Measurements from ENCODE around the gene POC1A. TPM values are rescaled to one million over a fixed set of nuclear protein-coding genes. Genes with fewer than 3 reads are reported as not detected.

POC1A gene
- total and polyA plus RNA-seq, 2 of the 4 experiments (the other 2 are of a cell fraction) = 10.6 to 11.5 TPM

DNA sequence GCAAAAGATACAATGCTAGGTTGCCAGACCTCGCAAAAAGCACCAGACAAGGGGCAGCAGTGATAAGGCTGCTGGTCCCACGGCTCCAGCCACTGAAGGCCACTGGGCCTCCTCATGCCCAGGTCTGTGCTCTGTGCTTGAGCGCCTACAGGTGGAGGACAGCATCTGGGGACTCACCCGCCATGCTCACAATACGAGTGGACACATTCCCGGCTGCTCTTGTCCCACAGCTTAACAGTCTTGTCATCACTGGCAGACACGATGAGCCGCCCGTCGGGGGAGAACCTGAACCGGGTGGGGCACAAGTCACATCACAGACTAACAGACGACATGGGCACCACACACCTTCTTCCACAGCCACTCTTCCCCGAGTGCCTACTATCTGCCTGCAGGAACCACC is 7.4 kb downstream of the POC1A start:
- no peak overlapping the region for H3K4me3 ChIP-seq (ENCODE audit: insufficient read depth, low read depth, low read length)
- in situ Hi-C loops (cut with MboI; ENCODE audit: low sequenced_read_pairs) = no loop called here
- no peak overlapping the region for H2BK5ac ChIP-seq (ENCODE audit: low read depth, low read length, poor library complexity, severe bottlenecking)
- H4K20me1 ChIP-seq (ENCODE audit: insufficient read depth, low read length) = no peaks in the 10 kb centered on the region
- no peak for ATAC-seq (ENCODE audit: low read depth)
- H3K56ac ChIP-seq (ENCODE audit: extremely low read depth, insufficient read depth, low read length) = no peak overlapping the region
- H3K4me2 ChIP-seq (ENCODE audit: low read depth, low read length) = no peak overlapping the region
- CTCF ChIA-PET = interaction anchor here (1.7 kb wide), 1 partner anchor 23 kb away, joined by 3 read pairs; no protein-coding TSS in a partner anchor
- no peak overlapping the region for H3K27ac ChIP-seq (ENCODE audit: insufficient read depth, low read length)
- no peak overlapping the region for H3K14ac ChIP-seq (replicated peaks; ENCODE audit: low read depth, low read length)
- no peak overlapping the region for H3K18ac ChIP-seq (ENCODE audit: low read depth, low read length)
- H3K27me3 ChIP-seq (ENCODE audit: control insufficient read depth, insufficient read depth, low read length) = no peaks in the 10 kb centered on the region
- TF ChIP-seq RFX5 (IDR thresholded peaks at IDR 0.05; ENCODE audit: low read depth, low read length) (no peak), POLR2A (IDR thresholded peaks at IDR 0.05; ENCODE audit: low read depth, low read length) (no peak), ELK1 (IDR thresholded peaks at IDR 0.05; ENCODE audit: borderline replicate concordance, low read depth, low read length) (no peak), BHLHE40 (IDR thresholded peaks at IDR 0.05; ENCODE audit: low read depth, low read length) (no peak), MXI1 (IDR thresholded peaks at IDR 0.05; ENCODE audit: borderline replicate concordance, low read depth, low read length) (no peak), CEBPB (IDR thresholded peaks at IDR 0.05; ENCODE audit: low read depth, low read length) (no peak), MAZ (IDR thresholded peaks at IDR 0.05; ENCODE audit: borderline replicate concordance, low read depth, low read length) (no peak), USF2 (IDR thresholded peaks at IDR 0.05; ENCODE audit: low read depth, low read length) (no peak), RCOR1 (IDR thresholded peaks at IDR 0.05; ENCODE audit: insufficient replicate concordance, low read length) (no peak), FOS (IDR thresholded peaks at IDR 0.05; ENCODE audit: low read depth, low read length) (no peak), CHD1 (IDR thresholded peaks at IDR 0.05; ENCODE audit: low read depth, low read length) (no peak)
- TF ChIP-seq, protein P1, sequence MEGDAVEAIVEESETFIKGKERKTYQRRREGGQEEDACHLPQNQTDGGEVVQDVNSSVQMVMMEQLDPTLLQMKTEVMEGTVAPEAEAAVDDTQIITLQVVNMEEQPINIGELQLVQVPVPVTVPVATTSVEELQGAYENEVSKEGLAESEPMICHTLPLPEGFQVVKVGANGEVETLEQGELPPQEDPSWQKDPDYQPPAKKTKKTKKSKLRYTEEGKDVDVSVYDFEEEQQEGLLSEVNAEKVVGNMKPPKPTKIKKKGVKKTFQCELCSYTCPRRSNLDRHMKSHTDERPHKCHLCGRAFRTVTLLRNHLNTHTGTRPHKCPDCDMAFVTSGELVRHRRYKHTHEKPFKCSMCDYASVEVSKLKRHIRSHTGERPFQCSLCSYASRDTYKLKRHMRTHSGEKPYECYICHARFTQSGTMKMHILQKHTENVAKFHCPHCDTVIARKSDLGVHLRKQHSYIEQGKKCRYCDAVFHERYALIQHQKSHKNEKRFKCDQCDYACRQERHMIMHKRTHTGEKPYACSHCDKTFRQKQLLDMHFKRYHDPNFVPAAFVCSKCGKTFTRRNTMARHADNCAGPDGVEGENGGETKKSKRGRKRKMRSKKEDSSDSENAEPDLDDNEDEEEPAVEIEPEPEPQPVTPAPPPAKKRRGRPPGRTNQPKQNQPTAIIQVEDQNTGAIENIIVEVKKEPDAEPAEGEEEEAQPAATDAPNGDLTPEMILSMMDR (conservative IDR thresholded peaks at IDR 0.05; ENCODE audit: low read depth, low read length) = no peak
- intact Hi-C loops (cut with micrococcal nuclease) = no loop called here
- H2BK15ac ChIP-seq (ENCODE audit: low read depth, low read length) = no peak overlapping the region
- H2AK9ac ChIP-seq (replicated peaks; ENCODE audit: low read depth, low read length, poor library complexity) = no peak overlapping the region
- H3K9me1 ChIP-seq (ENCODE audit: insufficient read depth, low read length) = peaks cover 4% of the 10 kb centered on the region; the same call in 1 of the 2 replicates
- WGBS, 2 experiments (ENCODE audit: extremely low coverage in 2 of 2, insufficient read length in 1 of 2) = 91% methylated on average over 9 of the region's 13 CpGs; no CpG with 5 or more reads in 1 of the 2 experiments
- no peak overlapping the region for H4K5ac ChIP-seq (ENCODE audit: low read depth, low read length)
- peaks cover 17 to 40% of the 10 kb centered on the region in 2 experiments; a peak in 2 of 4 replicates for H3K79me1 ChIP-seq (ENCODE audit: low read depth in 1 of 2, low read length in 2 of 2)
- no peak overlapping the region for H3K9ac ChIP-seq (ENCODE audit: low read depth, low read length)
- dilution Hi-C loops (cut with HindIII; ENCODE audit: low sequenced_read_pairs, unreplicated experiment) = no loop called here
- no peak overlapping the region for H2AFZ ChIP-seq (replicated peaks; ENCODE audit: low read length, poor library complexity)
- H2AK5ac ChIP-seq (ENCODE audit: low read depth, low read length) = no peak overlapping the region
- no peak overlapping the region for H2BK20ac ChIP-seq (ENCODE audit: low read depth, low read length)
- peak overlapping the region; percentile 18; the same call in 1 of the 2 replicates for H3K4ac ChIP-seq (ENCODE audit: low read depth, low read length)
- BruUV-seq (replicated peaks) = no TSS peak
- H3K23ac ChIP-seq (ENCODE audit: low read depth, low read length) = no peak overlapping the region
- no peaks in the 10 kb centered on the region for H3K9me3 ChIP-seq (ENCODE audit: control insufficient read depth, insufficient read depth, low read length)
- no peak overlapping the region for H4K91ac ChIP-seq (ENCODE audit: insufficient read depth, low read depth, low read length)
- DNase-seq = no peak
- POLR2A ChIA-PET (ENCODE audit: unreplicated experiment) = no interaction called here
- no peak overlapping the region for H4K8ac ChIP-seq (ENCODE audit: low read depth in 2 of 2, low read length in 2 of 2)
- peaks cover 4% of the 10 kb centered on the region for H3K36me3 ChIP-seq (ENCODE audit: control insufficient read depth, insufficient read depth, low read length)
- H2BK120ac ChIP-seq (ENCODE audit: low read depth, low read length) = no peak overlapping the region
- H3K4me1 ChIP-seq (ENCODE audit: control insufficient read depth, insufficient read depth, low read length) = peaks cover 5% of the 10 kb centered on the region

Measured in IMR-90 (cell line).